GM08714 (cell line): ENCODE measurements around the gene FAM174B.
"Not testable (repeated sequence)": the region's sequence is repeated elsewhere in the genome, so short reads cannot be mapped to it uniquely, and the experiment has no call there.

Experiments used
- H3K4me3 ChIP-seq: fragments of 200-500 bp; sonication (Bioruptor generic); 2 replicates; pipeline ENCODE4 v1.5.1; 2014; ENCODE audit warnings: mild to moderate bottlenecking, low read length, inconsistent platforms
- ZNF274 ChIP-seq: IDR thresholded peaks from 2 replicates; pipeline ENCODE4 v1.6.1; 2012; ENCODE audit warnings: mild to moderate bottlenecking, low read depth, low read length

FAM174B gene

DNA sequence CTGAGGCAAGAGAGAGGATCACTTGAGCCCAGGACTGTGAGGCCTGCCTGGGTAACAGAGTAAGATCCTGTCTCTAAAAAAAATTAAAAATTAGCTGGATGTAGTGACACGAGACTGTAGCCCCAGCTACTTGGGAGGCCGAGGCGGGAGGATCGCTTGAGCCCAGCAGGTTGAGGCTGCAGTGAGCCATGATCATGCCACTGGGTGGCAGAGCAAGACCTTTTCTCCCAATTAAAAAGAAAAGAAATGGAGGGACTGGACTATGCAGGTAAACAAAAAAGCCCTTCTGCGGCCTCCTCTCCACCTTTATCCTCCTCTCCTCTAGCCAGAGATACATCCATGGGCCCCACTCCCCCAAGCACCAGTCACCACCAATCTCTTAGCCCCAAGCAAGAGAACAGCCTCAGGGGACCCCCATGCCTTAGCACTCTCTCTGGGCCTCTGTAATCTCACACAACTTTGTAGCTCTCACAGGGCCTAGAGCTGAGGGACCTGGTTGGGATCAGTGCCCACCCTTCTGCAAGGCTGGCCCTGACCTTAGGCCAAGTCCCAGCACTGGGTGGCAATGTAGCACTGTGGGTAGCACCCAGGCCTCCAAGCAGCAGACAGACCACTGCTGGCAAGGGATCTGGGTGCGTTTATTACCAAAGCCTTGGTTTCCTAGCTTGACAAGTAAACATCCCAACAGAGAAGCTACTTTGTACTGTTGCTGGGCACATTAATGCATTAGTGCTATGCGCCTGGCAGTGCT is 43.4 kb downstream of the FAM174B start:
- no peak overlapping the region for H3K4me3 ChIP-seq

DNA sequence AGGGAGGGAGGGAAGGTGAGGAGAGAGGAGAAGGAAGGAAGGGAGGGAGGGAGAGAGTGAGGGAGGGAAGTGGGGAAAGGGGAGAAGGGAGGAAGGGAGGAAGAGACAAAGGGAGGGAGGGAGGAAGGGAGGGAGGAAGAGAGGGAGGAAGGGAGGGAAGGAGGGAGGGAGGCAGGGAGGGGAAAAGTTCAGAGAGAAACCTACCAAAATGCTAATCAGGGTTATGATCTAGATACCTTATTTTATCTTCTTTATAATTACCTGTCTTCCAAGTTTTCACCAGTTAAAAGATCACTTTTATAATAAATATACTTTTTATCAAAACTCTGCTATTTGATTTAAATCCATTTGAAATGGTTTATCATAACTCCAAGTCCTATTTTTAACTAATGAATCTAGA is 44.4 kb downstream of the FAM174B start:
- H3K4me3 ChIP-seq = no peak overlapping the region
- no peak for TF ChIP-seq ZNF274

More for the DNA sequence above, 43.4 kb downstream of the FAM174B start:
- no peak for TF ChIP-seq ZNF274

DNA sequence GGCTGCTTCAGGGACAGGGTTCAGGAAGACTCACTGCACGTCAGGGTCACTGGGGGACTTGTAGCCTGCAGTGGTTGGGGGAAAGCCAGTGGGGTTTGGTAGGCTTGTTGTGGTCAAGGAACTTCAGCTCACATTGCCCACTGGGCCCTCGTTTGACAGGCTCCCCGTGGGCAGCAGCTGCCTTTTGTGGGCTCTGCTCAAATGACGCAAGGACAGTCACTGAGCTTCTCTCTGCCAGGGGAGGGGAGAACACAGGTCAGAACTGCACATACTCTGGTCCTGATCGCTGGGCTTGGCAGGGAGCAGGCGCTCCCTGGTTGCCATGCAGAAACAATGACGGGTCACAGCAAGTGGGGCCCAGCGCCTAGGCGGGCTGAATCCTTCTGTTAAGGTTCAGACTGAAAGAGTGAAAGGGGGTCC is 45.5 kb downstream of the FAM174B start:
- no peak for TF ChIP-seq ZNF274
- no peak overlapping the region for H3K4me3 ChIP-seq

DNA sequence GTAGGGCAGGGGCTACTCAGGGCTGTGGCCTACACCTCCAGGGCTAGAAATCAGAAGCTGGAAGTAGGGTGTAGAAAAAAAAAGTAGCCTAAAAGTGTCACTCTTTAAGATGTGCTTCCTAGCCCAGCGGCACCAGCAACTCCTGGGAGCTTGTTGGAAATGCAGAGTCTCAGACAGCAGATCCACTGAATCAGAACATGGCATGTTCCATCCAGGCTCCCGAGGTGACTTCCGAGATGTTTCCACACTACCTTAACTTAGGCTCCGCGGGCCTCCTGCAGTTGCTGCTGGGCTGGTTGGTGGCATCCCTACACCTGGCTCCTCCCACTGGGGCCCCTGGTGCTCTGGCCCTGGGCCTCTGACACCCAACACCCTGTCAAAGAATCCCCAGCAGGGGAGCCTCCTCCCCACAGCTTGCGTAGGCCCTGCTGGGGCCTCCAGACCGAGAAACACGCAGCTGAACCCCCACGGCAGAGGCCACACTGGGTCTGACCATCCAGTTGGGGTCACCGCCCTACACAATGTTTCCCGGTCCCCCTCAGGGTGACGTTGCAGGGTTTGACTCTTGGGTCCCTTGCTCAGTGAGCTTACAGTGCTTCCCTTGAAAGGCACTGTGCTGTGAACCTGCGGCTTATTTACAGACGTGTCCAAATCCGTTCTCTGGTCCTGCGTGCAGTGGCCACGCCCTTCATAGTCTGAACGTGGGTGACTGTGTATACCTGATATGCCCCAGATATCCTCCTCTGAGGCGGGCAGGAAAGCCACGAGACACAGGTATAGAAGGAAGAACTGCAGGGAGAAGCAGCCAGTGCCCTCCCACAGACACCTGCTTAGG is 46.5 kb downstream of the FAM174B start:
- TF ChIP-seq ZNF274 = no peak
- no peak overlapping the region for H3K4me3 ChIP-seq

DNA sequence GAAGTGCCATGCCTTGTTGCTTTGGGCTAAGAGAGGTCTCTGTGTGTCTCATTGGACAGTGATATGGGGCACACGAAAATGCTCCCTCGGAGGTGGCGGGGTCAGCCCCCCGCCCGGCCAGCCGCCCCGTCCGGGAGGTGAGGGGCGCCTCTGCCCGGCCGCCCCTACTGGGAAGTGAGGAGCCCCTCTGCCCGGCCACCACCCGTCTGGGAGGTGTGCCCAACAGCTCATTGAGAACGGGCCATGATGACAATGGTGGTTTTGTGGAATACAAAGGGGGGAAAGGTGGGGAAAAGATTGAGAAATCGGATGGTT is 48.8 kb downstream of the FAM174B start:
- H3K4me3 ChIP-seq = not testable (repeated sequence)

DNA sequence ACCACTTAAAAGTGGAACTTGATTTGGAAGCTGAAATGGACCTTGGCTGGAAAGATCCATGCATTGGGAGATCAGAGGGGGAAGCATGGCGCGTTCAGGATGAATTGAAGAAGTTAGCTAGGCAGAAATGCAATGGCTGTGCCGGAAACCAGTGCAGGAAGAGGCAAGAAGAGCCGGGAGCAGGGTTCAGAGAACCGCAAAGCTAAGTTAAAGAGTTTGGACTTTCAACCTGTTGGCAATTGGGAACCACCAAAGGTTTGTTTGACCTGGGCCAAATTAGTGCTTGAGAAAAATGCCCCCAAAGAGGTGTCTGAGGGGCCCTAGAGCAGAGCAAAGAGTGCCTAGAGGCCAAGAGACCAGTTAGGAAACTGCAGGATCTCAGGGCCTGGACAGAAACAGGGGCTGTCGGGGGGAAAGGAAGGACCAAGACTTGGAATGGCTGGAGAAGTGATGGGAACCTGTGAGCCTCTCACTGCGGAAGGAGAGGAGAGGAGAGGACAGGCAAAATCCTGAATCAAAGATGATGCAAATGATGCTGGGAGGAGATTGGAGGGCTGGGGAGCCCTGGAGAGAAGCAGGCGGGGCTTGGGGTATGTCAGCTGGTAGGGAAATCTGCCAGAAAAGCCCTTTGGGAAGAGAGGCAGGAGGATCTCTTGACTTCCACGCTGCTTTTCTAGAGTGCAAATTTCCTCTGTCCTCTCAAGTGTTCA is 49.3 kb downstream of the FAM174B start:
- no peak for TF ChIP-seq ZNF274
- H3K4me3 ChIP-seq = no peak overlapping the region

DNA sequence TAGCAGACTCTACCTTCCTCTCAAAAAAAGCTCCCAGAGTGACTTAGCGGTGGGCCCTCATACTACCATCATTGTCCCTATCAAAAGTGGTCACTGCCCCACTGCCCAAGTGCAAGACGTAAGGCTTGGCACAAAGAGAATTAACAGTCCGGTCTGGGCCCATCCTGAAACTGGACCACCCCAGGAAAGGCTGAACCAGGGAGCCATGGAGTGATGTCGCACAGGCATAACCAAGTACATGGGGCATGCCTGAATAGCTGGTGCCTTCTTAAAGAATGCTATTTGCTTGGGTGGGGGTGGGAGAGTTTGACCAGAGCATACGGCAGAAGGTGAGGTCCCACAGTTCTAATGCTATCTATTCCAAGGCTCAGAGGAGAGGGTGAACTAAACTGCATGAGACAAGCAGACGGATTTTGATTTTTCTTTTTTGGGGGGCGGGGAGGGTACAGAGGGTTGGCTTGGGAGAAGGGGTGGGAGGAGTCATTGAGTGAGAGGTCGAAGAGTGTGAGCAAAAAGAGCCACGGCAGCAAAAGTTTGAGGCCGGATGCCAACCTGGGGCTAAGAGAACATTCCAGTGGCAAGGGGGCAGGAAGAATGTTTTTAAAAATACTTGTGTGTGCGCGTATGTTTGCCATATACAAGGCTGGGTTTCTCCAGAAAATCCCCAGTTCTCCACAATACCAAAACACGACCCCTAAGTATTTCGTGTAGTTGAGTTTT is 50.2 kb downstream of the FAM174B start:
- H3K4me3 ChIP-seq = no peak overlapping the region
- no peak for TF ChIP-seq ZNF274

DNA sequence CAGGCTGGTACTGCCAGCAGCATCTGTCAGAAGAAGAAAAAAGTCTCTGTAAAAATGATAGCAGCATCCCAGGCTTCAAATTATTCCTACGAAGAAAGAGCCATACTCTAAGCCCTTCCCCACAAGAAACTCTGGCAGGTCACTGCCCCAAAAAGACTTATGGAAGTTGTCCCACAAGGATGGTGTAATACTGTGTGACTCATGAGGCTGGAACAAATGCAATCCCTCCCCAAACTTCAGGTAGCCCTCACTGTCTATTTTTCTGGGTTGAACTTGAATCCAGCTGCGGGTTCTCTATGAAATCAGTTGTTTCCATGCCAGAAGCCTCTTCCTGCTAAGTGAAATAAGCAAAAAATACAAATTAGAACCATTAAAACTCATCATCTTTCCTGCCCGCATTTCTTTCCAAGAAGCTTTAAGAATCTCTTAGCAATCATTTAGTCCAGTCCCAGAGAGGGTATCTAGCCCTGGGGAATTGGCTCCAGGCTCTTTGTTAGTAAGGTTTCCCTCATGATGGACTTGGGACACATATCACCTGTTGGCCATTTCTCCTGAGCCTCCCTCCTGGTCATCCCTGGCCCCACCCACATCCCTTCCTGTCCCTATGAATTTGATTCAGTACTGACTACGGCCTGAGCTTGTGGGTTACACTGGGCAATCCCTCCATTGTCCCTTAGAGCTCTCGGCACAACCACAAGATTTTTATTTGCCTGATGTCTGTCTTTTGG is 51.7 kb downstream of the FAM174B start:
- H3K4me3 ChIP-seq = no peak overlapping the region
- TF ChIP-seq ZNF274 = no peak

DNA sequence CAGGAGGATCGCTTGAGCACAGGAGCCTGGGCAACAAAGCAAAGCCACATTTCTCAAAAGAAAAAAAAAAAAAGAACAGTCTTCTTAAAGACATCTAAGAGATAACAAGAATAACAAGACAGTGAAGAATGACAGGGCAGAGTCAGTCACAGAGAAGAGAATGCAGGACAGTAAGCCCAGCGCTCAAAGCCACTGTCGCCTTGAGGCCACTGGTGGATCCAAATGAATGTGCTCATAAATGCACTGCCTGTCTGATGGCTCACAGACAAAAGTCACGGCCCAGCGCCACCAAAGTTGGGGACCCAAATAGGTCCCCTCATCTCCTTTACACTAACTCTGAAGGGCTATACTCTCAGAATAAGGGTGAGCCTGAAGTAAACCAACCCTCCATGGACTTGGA is 52.3 kb downstream of the FAM174B start:
- no peak for TF ChIP-seq ZNF274

DNA sequence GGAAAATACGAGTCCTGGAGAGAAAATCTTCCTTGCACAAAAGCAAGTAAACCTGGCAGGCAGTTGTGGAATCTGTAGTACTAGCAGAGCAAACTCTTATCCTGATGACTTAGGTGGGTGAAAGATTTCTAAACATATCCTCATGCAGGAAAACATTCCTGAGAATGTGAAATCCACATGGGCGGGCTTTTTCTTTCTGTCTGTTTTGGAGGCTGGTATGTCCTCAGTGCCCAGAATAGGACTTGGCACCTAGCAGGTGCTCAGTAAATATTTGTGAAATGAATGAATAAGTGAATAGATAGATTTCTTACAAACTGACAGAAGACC is 53.3 kb downstream of the FAM174B start:
- no peak overlapping the region for H3K4me3 ChIP-seq
- TF ChIP-seq ZNF274 = no peak

More for the DNA sequence above, 52.3 kb downstream of the FAM174B start:
- H3K4me3 ChIP-seq = no peak overlapping the region

DNA sequence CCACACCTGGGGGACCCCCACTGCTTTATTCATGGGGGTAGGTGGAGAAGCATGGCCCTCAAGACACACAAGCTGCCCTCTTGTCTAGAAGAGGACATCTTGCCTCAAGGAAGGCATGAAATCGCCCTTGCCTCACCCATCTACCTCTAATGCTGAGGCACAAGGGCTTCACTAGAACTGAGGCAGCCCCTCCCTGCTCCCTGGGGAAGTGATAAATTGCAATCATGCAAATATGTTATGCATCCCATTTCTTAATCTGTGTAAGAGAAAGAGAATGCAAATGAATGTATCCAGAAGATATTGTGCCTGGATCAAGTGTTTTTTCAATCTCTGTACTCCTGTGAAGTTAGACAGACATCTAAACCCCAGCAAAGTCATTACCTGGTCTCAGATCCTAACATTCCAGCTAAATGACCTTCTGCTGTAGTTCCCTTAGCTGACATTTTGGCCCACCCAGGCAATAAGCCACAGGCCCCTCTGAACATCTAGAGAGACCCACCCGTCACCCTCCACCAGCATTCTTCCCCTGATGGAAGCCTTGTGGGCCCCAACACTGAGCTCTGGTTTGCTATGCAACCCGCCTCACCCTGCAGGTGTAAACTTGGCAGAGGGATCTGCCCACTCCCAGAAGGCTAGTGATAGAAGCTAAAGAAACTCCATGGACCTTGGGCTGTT is 53.8 kb downstream of the FAM174B start:
- no peak for TF ChIP-seq ZNF274
- H3K4me3 ChIP-seq = no peak overlapping the region

DNA sequence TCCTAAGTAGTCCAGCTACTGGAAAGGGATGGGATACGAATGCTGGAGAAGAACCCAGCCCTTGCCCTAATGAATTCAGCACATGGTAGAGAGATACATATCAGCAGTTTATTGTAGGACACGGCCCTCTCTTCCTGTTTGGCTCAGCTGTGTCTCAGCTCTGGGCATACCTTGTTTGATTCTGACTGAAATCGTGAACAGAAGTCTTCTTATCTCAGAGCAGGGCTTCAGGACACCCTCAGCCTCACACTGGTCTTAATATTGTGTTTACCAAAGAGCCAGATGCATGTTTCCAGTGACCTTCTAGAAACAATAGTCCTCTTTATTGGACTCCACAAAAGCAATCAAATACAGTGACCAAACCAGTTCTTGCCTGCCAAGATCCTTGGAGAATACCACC is 54.7 kb downstream of the FAM174B start:
- no peak for TF ChIP-seq ZNF274
- H3K4me3 ChIP-seq = no peak overlapping the region

DNA sequence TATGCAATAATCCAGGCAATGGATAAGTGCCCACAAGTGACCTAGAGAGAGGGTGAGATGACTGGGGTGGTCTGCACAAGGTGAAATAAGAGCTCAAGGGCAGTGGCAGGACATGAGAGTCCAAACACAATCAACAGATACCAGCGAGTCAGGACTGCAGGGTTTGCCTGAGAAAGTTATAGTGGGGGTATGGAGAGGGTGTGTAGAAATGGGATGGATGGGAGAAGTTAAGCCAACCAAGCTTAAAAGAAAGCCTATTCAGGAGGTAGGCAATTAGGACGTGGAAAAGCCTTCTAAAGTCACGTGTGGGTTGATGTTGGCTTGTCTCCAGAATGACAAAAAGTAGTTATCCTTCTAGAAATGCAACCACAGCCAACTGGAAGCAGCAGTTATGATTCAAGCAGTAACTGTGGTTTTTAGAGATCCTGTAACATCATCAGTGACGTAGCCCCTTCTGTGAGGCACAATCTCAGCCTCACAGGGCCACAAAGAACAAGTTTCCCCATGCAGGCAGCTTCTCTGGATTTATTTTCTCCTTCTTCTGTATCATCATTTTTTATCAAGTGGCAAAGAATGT is 56.1 kb downstream of the FAM174B start:
- TF ChIP-seq ZNF274 = no peak
- no peak overlapping the region for H3K4me3 ChIP-seq
